ENCODE data around the gene LGR4. TPM values are rescaled to one million over a fixed set of nuclear protein-coding genes. Genes with fewer than 3 reads are reported as not detected.
"Not testable (repeated sequence)": the region's sequence is repeated elsewhere in the genome, so short reads cannot be mapped to it uniquely, and the experiment has no call there.

The LGR4 gene
- total RNA-seq, 1 experiment from 2014 or later, result 33.4 TPM

GRCh38 chr11:27328614-27329013 lies 144.0 kb downstream of the LGR4 start:
- no peaks in the 10 kb centered on the region for H4K20me1 ChIP-seq (ENCODE audit: insufficient read depth)
- H3K4me1 ChIP-seq (replicated peaks; ENCODE audit: insufficient read depth), result no peaks in the 10 kb centered on the region
- no peak overlapping the region for H2AFZ ChIP-seq
- H3F3A ChIP-seq (ENCODE audit: insufficient read depth, low read depth), result no peaks in the 10 kb centered on the region
- no peaks in the 10 kb centered on the region for H3K27me3 ChIP-seq (ENCODE audit: insufficient read depth, low read depth)
- ChIA-PET CTCF (no interaction called here), POLR2A (ENCODE audit: unreplicated experiment) (no interaction called here)
- H3K79me2 ChIP-seq (ENCODE audit: low read depth), result no peaks in the 10 kb centered on the region
- no peak overlapping the region for H3K4me3 ChIP-seq
- TF ChIP-seq EZH2 (IDR thresholded peaks at IDR 0.05; ENCODE audit: low read depth), result no peak
- no peak for TF ChIP-seq CTCF (conservative IDR thresholded peaks at IDR 0.05)
- intact Hi-C loops (cut with micrococcal nuclease; ENCODE audit: unreplicated experiment), result no loop called here
- no peaks in the 10 kb centered on the region for H3K9me3 ChIP-seq (ENCODE audit: insufficient read depth, low read depth)
- no peak for DNase-seq
- no peak overlapping the region for H3K27ac ChIP-seq
- no peaks in the 10 kb centered on the region for H3K36me3 ChIP-seq (ENCODE audit: low read depth)
- no peak overlapping the region for H3K4me2 ChIP-seq
- no TSS peak for BruUV-seq (replicated peaks)
- no peaks in the 10 kb centered on the region for H3K9me2 ChIP-seq (ENCODE audit: insufficient read depth)

- H3K36me3 ChIP-seq (ENCODE audit: low read depth); H3K4me1 ChIP-seq (replicated peaks; ENCODE audit: insufficient read depth); H3K4me2 ChIP-seq; H3F3A ChIP-seq (ENCODE audit: insufficient read depth, low read depth); intact Hi-C loops (cut with micrococcal nuclease; ENCODE audit: unreplicated experiment); CTCF ChIA-PET; POLR2A ChIA-PET (ENCODE audit: unreplicated experiment); H3K27ac ChIP-seq; H2AFZ ChIP-seq; BruUV-seq (replicated peaks); H3K79me2 ChIP-seq (ENCODE audit: low read depth); H3K9me2 ChIP-seq (ENCODE audit: insufficient read depth); DNase-seq; H3K4me3 ChIP-seq; H3K27me3 ChIP-seq (ENCODE audit: insufficient read depth, low read depth); H3K9me3 ChIP-seq (ENCODE audit: insufficient read depth, low read depth); H4K20me1 ChIP-seq (ENCODE audit: insufficient read depth): not testable (repeated sequence)
Observed at GRCh38 chr11:27327064-27327463, 145.5 kb downstream of the LGR4 start.

DNA sequence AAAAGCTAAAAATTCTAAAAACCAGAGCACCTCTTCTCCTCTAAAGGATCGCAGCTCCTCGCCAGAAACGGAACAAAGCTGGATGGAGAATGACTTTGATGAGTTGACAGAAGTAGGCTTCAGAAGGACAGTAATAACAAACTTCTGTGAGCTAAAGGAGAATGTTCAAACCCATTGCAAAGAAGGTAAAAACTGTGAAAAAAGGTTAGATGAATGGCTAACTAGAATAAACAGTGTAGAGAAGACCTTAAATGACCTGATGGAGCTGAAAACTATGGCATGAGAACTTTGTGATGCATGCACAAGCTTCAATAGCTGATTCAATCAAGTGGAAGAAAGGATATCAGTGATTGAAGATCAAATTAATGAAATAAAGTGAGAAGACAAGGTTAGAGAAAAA lies 150.4 kb downstream of the LGR4 start:
- intact Hi-C loops (cut with micrococcal nuclease; ENCODE audit: unreplicated experiment); H3K4me3 ChIP-seq; H3F3A ChIP-seq (ENCODE audit: insufficient read depth, low read depth); H3K27me3 ChIP-seq (ENCODE audit: insufficient read depth, low read depth); CTCF ChIA-PET; H2AFZ ChIP-seq; H3K4me1 ChIP-seq (replicated peaks; ENCODE audit: insufficient read depth); BruUV-seq (replicated peaks); DNase-seq; H3K9me2 ChIP-seq (ENCODE audit: insufficient read depth); H3K4me2 ChIP-seq; H3K27ac ChIP-seq; H4K20me1 ChIP-seq (ENCODE audit: insufficient read depth); POLR2A ChIA-PET (ENCODE audit: unreplicated experiment); H3K36me3 ChIP-seq (ENCODE audit: low read depth); H3K9me3 ChIP-seq (ENCODE audit: insufficient read depth, low read depth); H3K79me2 ChIP-seq (ENCODE audit: low read depth): not testable (repeated sequence)

DNA sequence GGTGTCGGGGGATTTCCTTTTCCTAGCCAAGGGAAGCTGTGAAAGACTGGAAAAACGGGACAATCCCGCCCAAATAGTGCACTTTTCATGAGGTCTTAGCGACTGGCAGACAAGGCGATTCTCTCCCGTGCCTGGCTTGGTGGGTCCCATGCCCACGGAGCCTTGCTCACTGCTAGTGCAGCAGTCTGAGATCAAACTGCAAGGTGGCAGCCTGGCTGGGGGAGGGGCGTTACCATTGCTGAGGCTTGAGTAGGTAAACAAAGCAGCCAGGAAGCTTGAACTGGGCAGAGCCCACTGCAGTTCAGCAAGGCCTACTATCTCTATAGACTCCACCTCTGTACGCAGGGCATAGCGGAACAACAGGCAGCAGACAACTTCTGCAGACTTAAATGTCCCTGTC lies 151.2 kb downstream of the LGR4 start:
- H2AFZ ChIP-seq; H3F3A ChIP-seq (ENCODE audit: insufficient read depth, low read depth); H4K20me1 ChIP-seq (ENCODE audit: insufficient read depth); intact Hi-C loops (cut with micrococcal nuclease; ENCODE audit: unreplicated experiment); H3K36me3 ChIP-seq (ENCODE audit: low read depth); H3K9me3 ChIP-seq (ENCODE audit: insufficient read depth, low read depth); POLR2A ChIA-PET (ENCODE audit: unreplicated experiment); H3K27me3 ChIP-seq (ENCODE audit: insufficient read depth, low read depth); BruUV-seq (replicated peaks); H3K79me2 ChIP-seq (ENCODE audit: low read depth); H3K9me2 ChIP-seq (ENCODE audit: insufficient read depth); H3K27ac ChIP-seq; H3K4me3 ChIP-seq; H3K4me2 ChIP-seq; DNase-seq; H3K4me1 ChIP-seq (replicated peaks; ENCODE audit: insufficient read depth); CTCF ChIA-PET: not testable (repeated sequence)

- Histone ChIP-seq H3K27me3 (ENCODE audit: insufficient read depth, low read depth) (no peaks in the 10 kb centered on the region), H3K9me3 (ENCODE audit: insufficient read depth, low read depth) (no peaks in the 10 kb centered on the region), H3K4me2 (peak overlapping the region; percentile 15; the same call in 1 of the 2 replicates), H4K20me1 (ENCODE audit: insufficient read depth) (no peaks in the 10 kb centered on the region), H3K27ac (no peak overlapping the region), H3F3A (ENCODE audit: insufficient read depth, low read depth) (no peaks in the 10 kb centered on the region), H3K79me2 (ENCODE audit: low read depth) (no peaks in the 10 kb centered on the region), H3K36me3 (ENCODE audit: low read depth) (no peaks in the 10 kb centered on the region), H3K4me3 (no peak overlapping the region), H2AFZ (no peak overlapping the region), H3K9me2 (ENCODE audit: insufficient read depth) (no peaks in the 10 kb centered on the region), H3K4me1 (replicated peaks; ENCODE audit: insufficient read depth) (no peaks in the 10 kb centered on the region)
- POLR2A ChIA-PET (ENCODE audit: unreplicated experiment), result no interaction called here
- no peak for TF ChIP-seq EZH2 (IDR thresholded peaks at IDR 0.05; ENCODE audit: low read depth)
- TF ChIP-seq CTCF (conservative IDR thresholded peaks at IDR 0.05), result no peak
- CTCF ChIA-PET, result no interaction called here
- DNase-seq, result peak in 1 of 2 experiments; percentile 57
- BruUV-seq (replicated peaks), result no TSS peak
- intact Hi-C loops (cut with micrococcal nuclease; ENCODE audit: unreplicated experiment), result no loop called here
Observed at GRCh38 chr11:27319072-27319471, 153.5 kb downstream of the LGR4 start.

Measured in PC-9 (cell line).